OCI-LY7 (cell line): ENCODE data around the gene PDE6G.

ENCODE experiments used
- CTCF ChIP-seq: fragments of 200-600 bp; sonication (generic); conservative IDR thresholded peaks from 2 replicates; pipeline ENCODE4 v1.5.1; 2014; ENCODE audit warnings: mild to moderate bottlenecking, antibody characterized with exemption, low read length, moderate library complexity, mixed read lengths
- EZH2phosphoT487 ChIP-seq: fragments of 200-600 bp; sonication (generic); IDR thresholded peaks from 2 replicates; pipeline ENCODE4 v1.6.1; 2018; ENCODE audit warnings: low read depth, borderline replicate concordance, mild to moderate bottlenecking, mixed run types, antibody characterized with exemption, low read length, moderate library complexity, mixed read lengths

- no peak for TF ChIP-seq EZH2phosphoT487
- TF ChIP-seq CTCF, result peak; percentile 100
Observed at GRCh38 chr17:81601525-81602120, 54.7 kb downstream of the PDE6G start.
